ENCODE results near the gene CDKAL1. TPM values are rescaled to one million over a fixed set of nuclear protein-coding genes. Genes with fewer than 3 reads are reported as not detected.

CDKAL1 gene
- total and polyA plus RNA-seq, 10 donors: 4.8 to 26.9 (median 20.1) TPM

- Histone ChIP-seq H3K4me3 (no peak overlapping the region), H3K9me3 (peaks cover 0 to 11% (median 6%) of the 10 kb centered on the region in 8 donors), H3K27ac (no peak overlapping the region), H3K36me3 (peaks cover 0 to 16% (median 2%) of the 10 kb centered on the region in 6 donors), H3K27me3 (replicated peaks in 1 of 7) (no peaks in the 10 kb centered on the region), H3K4me1 (no peaks in the 10 kb centered on the region)
- TF ChIP-seq POLR2A (IDR thresholded peaks at IDR 0.05) (no peak), POLR2AphosphoS5 (IDR thresholded peaks at IDR 0.05) (no peak), CTCF (IDR thresholded peaks at IDR 0.05 in 8 of 11, conservative IDR thresholded peaks at IDR 0.05 in 3 of 11) (no peak)
- intact Hi-C loops (cut with DNase I; ENCODE audit: low total_unique reads): no loop called here
- DNase-seq: no peak
- 19 to 31% (median 27%) methylated on average over 1 of the region's 1 CpG for WGBS, 5 donors
Observed at GRCh38 chr6:21064756-21065340, 530.6 kb downstream of the CDKAL1 start.

GRCh38 chr6:21067521-21067920 is 533.3 kb downstream of the CDKAL1 start:
- intact Hi-C loops (cut with DNase I; ENCODE audit: low total_unique reads): no loop called here
- H3K27me3 ChIP-seq (replicated peaks in 1 of 7): no peaks in the 10 kb centered on the region
- peaks cover 0 to 32% (median 2%) of the 10 kb centered on the region in 6 donors for H3K36me3 ChIP-seq
- no peak overlapping the region for H3K4me3 ChIP-seq
- no peak for TF ChIP-seq POLR2A (IDR thresholded peaks at IDR 0.05)
- TF ChIP-seq CTCF (IDR thresholded peaks at IDR 0.05 in 8 of 11, conservative IDR thresholded peaks at IDR 0.05 in 3 of 11): no peak
- TF ChIP-seq POLR2AphosphoS5 (IDR thresholded peaks at IDR 0.05): no peak
- no peak for DNase-seq
- no peak overlapping the region for H3K27ac ChIP-seq
- H3K9me3 ChIP-seq: peaks cover 0 to 23% (median 15%) of the 10 kb centered on the region in 8 donors
- WGBS, 5 donors: 72 to 83% (median 75%) methylated on average over 3 of the region's 3 CpGs
- no peaks in the 10 kb centered on the region for H3K4me1 ChIP-seq

GRCh38 chr6:21070620-21071019 is 536.4 kb downstream of the CDKAL1 start:
- Histone ChIP-seq H3K9me3 (peaks cover 0 to 39% (median 29%) of the 10 kb centered on the region in 8 donors), H3K27me3 (replicated peaks in 1 of 7) (no peaks in the 10 kb centered on the region), H3K27ac (no peak overlapping the region), H3K4me3 (no peak overlapping the region), H3K4me1 (no peaks in the 10 kb centered on the region), H3K36me3 (peaks cover 0 to 49% (median 2%) of the 10 kb centered on the region in 6 donors)
- DNase-seq: no peak
- WGBS, 5 donors: 56 to 73% (median 67%) methylated on average over 2 of the region's 2 CpGs
- TF ChIP-seq POLR2A (IDR thresholded peaks at IDR 0.05) (no peak), CTCF (IDR thresholded peaks at IDR 0.05 in 8 of 11, conservative IDR thresholded peaks at IDR 0.05 in 3 of 11) (no peak), POLR2AphosphoS5 (IDR thresholded peaks at IDR 0.05) (no peak)
- intact Hi-C loops (cut with DNase I; ENCODE audit: low total_unique reads): no loop called here

GRCh38 chr6:21071780-21072468 is 537.7 kb downstream of the CDKAL1 start:
- intact Hi-C loops (cut with DNase I; ENCODE audit: low total_unique reads): no loop called here
- WGBS, 5 donors: 85 to 95% (median 91%) methylated on average over 8 of the region's 8 CpGs
- no peak for TF ChIP-seq POLR2A (IDR thresholded peaks at IDR 0.05)
- no peak for TF ChIP-seq CTCF (IDR thresholded peaks at IDR 0.05 in 8 of 11, conservative IDR thresholded peaks at IDR 0.05 in 3 of 11)
- TF ChIP-seq POLR2AphosphoS5 (IDR thresholded peaks at IDR 0.05): no peak
- H3K4me1 ChIP-seq: no peaks in the 10 kb centered on the region
- H3K4me3 ChIP-seq: no peak overlapping the region
- peaks cover 0 to 42% (median 0%) of the 10 kb centered on the region in 6 donors for H3K36me3 ChIP-seq
- H3K9me3 ChIP-seq: peaks cover 0 to 47% (median 29%) of the 10 kb centered on the region in 8 donors
- DNase-seq: no peak
- H3K27ac ChIP-seq: no peak overlapping the region
- no peaks in the 10 kb centered on the region for H3K27me3 ChIP-seq (replicated peaks in 1 of 7)

Data from spleen (tissue), 11 donors.